Mesodermal cell (in vitro differentiated cells): ENCODE data around the gene DHX16. TPM values are rescaled to one million over a fixed set of nuclear protein-coding genes. Genes with fewer than 3 reads are reported as not detected.
A peak's percentile ranks its signal among the peaks of the same experiment; 100 is the strongest.
"Not testable (repeated sequence)": the region's sequence is repeated elsewhere in the genome, so short reads cannot be mapped to it uniquely, and the experiment has no call there.

ENCODE experiments used
- H3K27ac ChIP-seq: 2 replicates; pipeline ENCODE4 v1.7.0; 2013; ENCODE audit warnings: mild to moderate bottlenecking, low read depth, low read length, moderate library complexity; ENCODE audit not compliant: severe bottlenecking
- H3K36me3 ChIP-seq: 2 replicates; pipeline ENCODE4 v1.7.1; 2013; ENCODE audit warnings: mild to moderate bottlenecking, low read length, moderate library complexity; ENCODE audit not compliant: control insufficient read depth, insufficient read depth
- H3K4me1 ChIP-seq: one replicate; pipeline ENCODE4 v1.7.1; 2013; ENCODE audit warnings: mild to moderate bottlenecking, low read length; ENCODE audit not compliant: insufficient read depth, control insufficient read depth, poor library complexity, severe bottlenecking
- H3K4me3 ChIP-seq: 2 replicates; pipeline ENCODE4 v1.7.0; 2013; ENCODE audit warnings: low read length, control low read depth, mild to moderate bottlenecking; ENCODE audit not compliant: insufficient read depth, poor library complexity, severe bottlenecking; ENCODE audit errors: extremely low read depth
- H3K9me3 ChIP-seq: 2 replicates; pipeline ENCODE4 v1.7.1; 2013; ENCODE audit warnings: mild to moderate bottlenecking, low read length, moderate library complexity; ENCODE audit not compliant: control insufficient read depth
- whole genome bisulfite sequencing, 2 experiments: methylation state at CpG; one replicate each; pipeline ENCODE4 v1.1.5; 2013; ENCODE audit warnings: missing lambda C conversion rate in 2 of 2; ENCODE audit not compliant: insufficient coverage in 2 of 2; 5-methylcytosine and 5-hydroxymethylcytosine counted together
- polyA plus RNA-seq, 2 experiments: library from polyadenylated mRNA; stranded (reverse); fragments of 50-300 nt; gene quantifications; one replicate each; pipeline ENCODE4 v1.2.3, GENCODE V29; 2013

DHX16 gene
- polyA plus RNA-seq (2013, experiment 1 of 2): 29.0 TPM
- 29.7 TPM for polyA plus RNA-seq (2013, experiment 2 of 2)

DNA sequence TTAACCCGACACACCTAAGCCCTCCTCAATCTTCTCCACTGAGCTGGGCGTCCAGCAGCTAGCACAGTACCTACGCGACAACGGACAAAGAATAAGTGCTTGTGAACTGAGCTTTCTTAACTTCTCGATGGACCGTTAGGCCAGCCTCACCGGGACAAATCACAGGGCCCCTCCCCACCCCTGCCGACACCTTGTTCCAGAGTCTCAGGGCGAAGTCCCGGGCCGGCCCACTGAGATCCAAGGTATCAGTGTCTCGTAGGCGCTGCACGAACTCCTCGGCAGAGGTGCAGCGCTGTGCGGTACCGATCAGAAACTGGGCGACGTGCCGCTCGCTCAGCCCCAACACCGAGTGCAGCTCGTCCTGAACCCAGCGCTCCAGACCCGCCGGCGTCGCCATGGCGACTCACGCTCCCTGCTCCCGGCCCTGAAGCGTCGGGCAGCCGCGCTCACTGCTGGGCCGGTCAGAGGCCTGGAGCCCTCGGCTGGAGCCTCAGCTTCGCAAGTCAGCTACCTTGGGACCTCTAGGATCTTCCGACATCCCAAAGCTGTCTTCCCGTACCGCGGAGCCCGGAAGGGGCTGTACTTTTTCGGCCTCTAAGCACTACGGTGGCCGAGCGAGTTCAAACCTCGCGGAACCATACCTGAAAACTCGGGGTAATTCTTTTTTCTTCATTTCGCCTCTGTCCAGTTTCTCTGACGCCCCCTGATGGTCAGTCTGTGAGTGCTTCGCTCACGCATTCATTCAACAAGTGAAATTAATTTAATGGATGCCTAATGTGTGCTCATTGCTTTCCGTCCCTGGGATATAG lies at the start of gene DHX16:
Gene DHX16 (minus strand): TSS at position 562 of the 809 bp plus-strand sequence. CDS start 165 bp downstream, at position 397.
- WGBS, 2 experiments: 0% methylated on average over 51 to 52 of the region's 57 CpGs
- peak within 1 kb of the TSS; percentile 57 for H3K27ac ChIP-seq
- H3K4me3 ChIP-seq: peak within 1 kb of the TSS; percentile 93

DNA sequence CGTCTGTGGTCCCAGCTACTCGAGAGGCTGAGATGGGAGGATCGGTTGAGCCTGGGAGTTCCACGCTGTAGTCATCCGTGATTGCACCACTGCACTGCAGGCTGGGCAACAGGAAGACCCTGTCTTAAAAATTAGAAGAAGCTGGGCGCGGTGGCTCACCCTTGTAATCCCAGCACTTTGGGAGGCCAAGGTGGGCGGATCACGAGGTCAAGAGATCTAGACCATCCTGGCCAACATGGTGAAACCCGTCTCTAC lies 49.1 kb upstream of the DHX16 start:
- Histone ChIP-seq H3K4me3 (peak overlapping the region; percentile 93), H3K4me1 (peaks cover 34% of the 10 kb centered on the region), H3K27ac (peak overlapping the region; percentile 84), H3K36me3 (peaks cover 49% of the 10 kb centered on the region)
- H3K9me3 ChIP-seq: not testable (repeated sequence)
- 0% methylated on average over 7 to 10 of the region's 10 CpGs for WGBS, 2 experiments

More for the DNA sequence above, at the start of gene DHX16:
- Histone ChIP-seq H3K4me1 (peaks cover 9% of the 10 kb centered on the region), H3K36me3 (peaks cover 47% of the 10 kb centered on the region), H3K9me3 (no peaks in the 10 kb centered on the region)

DNA sequence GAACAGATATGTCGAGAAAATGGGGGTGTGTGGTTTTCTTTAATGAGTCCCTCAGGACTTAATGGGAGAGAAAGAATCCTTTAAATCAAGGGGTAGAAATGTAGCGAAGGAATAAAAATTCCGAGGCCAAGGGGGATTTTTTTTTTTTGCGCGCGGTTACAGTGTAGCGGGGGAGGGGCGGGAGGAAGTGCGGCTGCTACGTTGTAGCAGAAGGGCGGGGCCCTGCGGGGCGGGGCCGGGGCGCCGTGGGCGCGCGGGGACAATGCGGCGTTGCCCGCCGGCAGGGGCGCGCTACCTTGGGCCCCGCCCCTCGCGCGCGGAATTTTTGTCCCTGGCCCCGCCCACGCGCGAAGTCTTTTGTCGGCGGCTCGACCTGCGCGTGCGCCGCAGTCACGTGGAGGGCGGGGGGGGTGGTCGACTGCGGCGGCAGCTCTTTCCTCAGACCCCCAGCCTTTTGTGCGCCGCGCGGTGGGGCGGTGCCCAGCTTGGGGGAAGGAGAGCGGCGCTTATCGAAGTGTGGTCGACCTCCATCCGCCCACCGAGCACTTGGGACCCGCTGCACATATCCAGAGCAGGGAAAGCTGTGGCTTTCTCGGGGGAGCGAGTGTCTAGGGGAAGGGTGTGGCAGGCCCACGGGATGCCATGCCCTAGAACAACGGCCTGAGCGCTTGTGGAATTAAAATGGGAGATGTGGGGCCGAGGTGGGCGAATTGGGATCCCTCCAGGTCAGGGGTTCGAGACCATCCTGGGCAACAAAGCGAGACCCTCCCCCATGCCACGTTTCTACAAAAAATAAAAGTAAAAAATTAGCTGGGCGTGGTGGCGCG lies 48.6 kb upstream of the DHX16 start:
- Histone ChIP-seq H3K4me3 (peak overlapping the region; percentile 93), H3K9me3 (no peaks in the 10 kb centered on the region), H3K4me1 (peaks cover 34% of the 10 kb centered on the region), H3K36me3 (peaks cover 47% of the 10 kb centered on the region), H3K27ac (peak overlapping the region; percentile 97)
- WGBS, 2 experiments: 0 to 1% methylated on average over 30 to 43 of the region's 71 CpGs

DNA sequence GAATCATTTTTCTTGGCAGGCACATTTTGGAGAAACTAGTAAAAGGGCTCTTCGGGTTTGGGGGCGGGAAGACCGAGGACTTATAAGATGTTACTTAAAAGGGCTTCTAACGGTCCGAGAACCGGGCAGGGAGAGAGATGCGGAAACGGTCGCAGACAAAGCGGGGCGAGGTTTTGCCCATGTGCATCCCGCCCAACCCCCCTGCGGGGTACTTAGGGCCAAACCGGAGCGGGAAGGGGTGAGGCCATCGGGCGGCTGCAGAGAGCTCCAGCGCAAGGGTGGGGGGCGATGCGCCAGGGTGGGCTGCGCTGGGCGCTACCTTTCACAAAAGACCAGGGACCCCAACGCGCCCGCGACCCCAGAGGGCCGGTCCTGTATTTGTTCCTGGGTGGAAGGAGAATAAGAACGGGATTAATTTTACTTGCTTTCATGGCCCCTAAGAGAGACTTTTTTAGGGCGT lies 48.0 kb upstream of the DHX16 start:
- Histone ChIP-seq H3K36me3 (peaks cover 49% of the 10 kb centered on the region), H3K9me3 (no peaks in the 10 kb centered on the region), H3K4me3 (peak overlapping the region; percentile 93), H3K27ac (peak overlapping the region; percentile 97), H3K4me1 (peaks cover 38% of the 10 kb centered on the region)
- WGBS, 2 experiments: 0% methylated on average over 21 to 27 of the region's 29 CpGs

DNA sequence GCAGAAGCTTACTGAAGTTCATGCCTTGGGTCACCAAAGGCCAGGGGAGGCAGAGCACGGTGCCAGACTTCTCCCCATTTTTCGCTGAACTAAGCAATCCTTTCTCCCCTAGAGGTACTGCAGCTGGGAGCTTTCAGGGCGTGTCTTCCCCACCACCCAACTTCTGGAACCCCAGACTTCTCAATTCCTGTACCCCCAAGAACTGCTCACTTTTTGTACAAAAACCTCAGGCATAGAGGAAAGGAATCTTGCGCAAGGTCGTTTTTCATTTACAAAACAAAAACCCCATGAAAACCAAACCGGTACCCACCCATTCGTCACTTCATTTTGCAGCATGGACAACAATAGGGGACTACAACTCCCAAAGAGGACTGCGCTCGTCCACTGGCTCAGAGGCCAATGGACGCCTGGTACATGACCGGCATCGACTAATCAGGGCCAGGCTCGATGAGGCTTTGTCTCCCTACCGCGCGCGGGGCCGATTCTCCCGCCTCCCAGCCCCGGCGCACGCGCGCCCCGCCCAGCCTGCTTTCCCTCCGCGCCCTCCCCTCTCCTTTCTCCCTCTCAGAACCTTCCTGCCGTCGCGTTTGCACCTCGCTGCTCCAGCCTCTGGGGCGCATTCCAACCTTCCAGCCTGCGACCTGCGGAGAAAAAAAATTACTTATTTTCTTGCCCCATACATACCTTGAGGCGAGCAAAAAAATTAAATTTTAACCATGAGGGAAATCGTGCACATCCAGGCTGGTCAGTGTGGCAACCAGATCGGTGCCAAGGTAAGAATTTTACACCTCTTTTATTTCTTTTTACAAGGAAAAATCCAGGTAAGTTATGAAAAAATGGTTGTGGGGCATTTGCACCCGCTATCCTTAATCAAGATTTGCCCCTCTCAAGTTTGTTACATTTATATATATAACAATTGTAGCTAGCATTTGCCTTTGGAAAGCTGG lies 47.3 kb upstream of the DHX16 start, which contains the start of gene TUBB:
Gene TUBB (plus strand): TSS at position 562 of the 947 bp plus-strand sequence. CDS start 155 bp downstream, at position 717.
- Histone ChIP-seq H3K9me3 (no peaks in the 10 kb centered on the region), H3K36me3 (peaks cover 51% of the 10 kb centered on the region)
- 0% methylated on average over 27 to 31 of the region's 38 CpGs for whole genome bisulfite sequencing, 2 experiments

DNA sequence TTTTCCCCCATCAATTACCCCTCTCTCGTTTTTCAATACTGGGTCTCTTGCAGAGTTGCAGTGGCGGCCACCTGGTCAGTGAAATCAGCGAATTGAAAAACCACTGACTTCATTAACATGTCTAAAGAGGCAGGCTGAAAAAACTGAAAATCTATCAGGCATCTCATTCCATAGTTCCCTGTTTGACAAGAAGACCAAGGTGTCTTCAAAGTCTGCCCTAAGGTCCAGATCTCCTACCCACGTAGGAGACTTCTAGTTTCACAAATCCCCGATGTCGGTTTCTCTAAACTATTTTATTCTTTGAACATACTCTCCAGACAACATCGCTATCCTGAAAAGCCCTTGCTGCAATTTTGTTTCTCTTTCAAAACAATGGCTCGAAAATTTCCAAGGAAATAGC lies 46.5 kb upstream of the DHX16 start:
- 6 to 8% methylated on average over 7 to 8 of the region's 8 CpGs for WGBS, 2 experiments
- peak overlapping the region; percentile 93 for H3K4me3 ChIP-seq
- peaks cover 51% of the 10 kb centered on the region for H3K36me3 ChIP-seq
- H3K4me1 ChIP-seq: peaks cover 27% of the 10 kb centered on the region
- H3K9me3 ChIP-seq: no peaks in the 10 kb centered on the region
- H3K27ac ChIP-seq: peak overlapping the region; percentile 97

More for the DNA sequence above, 47.3 kb upstream of the DHX16 start, which contains the start of gene TUBB:
- H3K4me1 ChIP-seq: peaks cover 31% of the 10 kb centered on the region
- H3K4me3 ChIP-seq: peak within 1 kb of the TSS; percentile 93
- H3K27ac ChIP-seq: peak within 1 kb of the TSS; percentile 97

DNA sequence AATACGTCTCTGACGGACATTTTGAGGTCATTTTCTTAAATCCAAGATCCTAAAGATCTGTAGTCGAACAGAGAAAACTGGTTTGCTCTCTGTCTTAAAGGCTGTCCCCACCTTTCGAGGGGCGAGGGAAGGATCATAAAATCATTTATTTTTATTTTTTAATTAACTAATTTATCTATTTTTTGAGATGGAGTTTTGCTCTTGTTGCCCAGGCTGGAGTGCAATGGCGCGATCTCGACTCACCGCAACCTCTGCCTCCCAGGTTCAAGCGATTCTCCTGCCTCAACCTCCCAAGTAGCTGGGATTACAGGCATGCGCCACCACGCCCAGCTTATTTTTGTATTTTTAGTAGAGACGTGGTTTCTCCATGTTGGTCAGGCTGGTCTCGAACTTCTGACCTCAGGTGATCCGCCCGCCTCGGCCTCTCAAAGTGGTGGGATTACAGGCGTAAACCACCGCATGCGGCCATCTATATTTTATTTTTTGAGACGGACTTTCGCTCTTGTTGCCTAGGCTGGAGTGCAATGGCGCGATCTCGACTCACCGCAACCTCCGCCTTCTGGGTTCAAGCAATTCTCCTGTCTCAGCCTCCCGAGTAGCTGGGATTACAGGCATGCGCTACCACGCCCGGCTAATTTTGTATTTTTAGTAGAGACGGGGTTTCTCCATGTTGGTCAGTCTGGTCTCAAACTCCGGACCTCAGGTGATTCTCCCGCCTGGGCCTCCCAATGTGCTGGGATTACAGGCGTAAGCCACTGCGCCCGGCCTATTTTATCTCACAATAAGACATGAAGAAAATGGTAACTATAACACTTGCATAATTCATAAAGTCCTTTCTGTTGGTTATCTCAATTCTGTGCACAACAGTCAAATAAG lies 45.3 kb upstream of the DHX16 start:
- peak overlapping the region; percentile 89 for H3K27ac ChIP-seq
- peaks cover 51% of the 10 kb centered on the region for H3K36me3 ChIP-seq
- peaks cover 16% of the 10 kb centered on the region for H3K4me1 ChIP-seq
- peak overlapping the region; percentile 38 for H3K4me3 ChIP-seq
- 84 to 89% methylated on average over 24 of the region's 37 CpGs for WGBS, 2 experiments
- H3K9me3 ChIP-seq: not testable (repeated sequence)

DNA sequence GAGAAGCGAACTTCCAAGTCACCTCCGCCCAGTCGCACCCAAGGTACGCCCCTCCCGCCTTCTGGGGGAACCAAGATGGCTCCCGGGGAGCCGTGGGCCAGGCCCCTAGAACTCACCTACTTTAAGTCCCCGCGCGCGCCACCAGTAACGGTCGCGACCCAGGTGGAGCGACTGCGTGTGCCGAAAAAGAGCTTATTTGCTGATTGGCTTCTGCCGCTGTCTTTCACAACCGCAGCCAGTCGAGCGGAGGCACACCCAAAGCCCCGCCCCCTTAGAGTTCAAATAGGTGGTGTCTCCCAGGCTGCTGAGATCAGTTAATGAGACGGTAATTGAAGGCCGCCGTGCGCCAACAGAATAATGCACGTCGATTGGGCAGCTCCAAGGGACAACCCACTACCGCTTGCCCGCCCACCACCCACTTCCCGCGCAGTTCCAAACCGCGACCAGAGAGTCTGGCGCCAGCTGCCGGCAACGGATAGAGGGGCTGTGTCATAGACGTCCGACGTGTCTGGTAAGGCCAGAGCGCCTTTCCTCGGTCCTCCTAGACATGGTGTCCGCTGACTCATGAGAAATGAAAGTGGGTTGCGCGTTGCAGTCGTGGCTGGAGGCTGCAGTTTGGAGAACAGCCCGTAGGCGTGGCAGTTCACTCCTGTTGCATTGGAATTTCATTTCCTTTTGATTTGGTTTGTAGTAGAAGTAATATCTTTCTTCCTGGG lies 44.5 kb upstream of the DHX16 start, which contains the start of gene MDC1:
Gene MDC1 (minus strand): TSS at position 153 of the 716 bp plus-strand sequence. CDS start 2,106 bp downstream, outside the sequence.
- WGBS, 2 experiments: 0% methylated on average over 44 of the region's 48 CpGs
- Histone ChIP-seq H3K4me3 (peak within 1 kb of the TSS; percentile 80), H3K36me3 (peaks cover 51% of the 10 kb centered on the region), H3K9me3 (no peaks in the 10 kb centered on the region), H3K4me1 (peaks cover 12% of the 10 kb centered on the region), H3K27ac (peak within 1 kb of the TSS; percentile 89)

DNA sequence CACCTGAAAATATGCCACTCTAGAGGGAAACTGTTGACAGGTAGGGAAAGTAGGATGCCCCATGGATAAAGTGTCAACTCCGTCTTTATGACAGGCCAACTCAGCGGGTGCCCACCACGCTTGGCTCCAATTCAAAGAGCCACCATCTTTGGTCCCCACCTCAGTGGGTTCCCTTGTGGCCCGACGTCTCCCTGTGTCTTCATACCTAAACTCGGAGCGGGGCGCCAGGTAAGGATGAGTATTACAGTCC lies 44.0 kb upstream of the DHX16 start:
- Histone ChIP-seq H3K27ac (peak overlapping the region; percentile 87), H3K4me3 (peak overlapping the region; percentile 80), H3K4me1 (peaks cover 12% of the 10 kb centered on the region), H3K9me3 (no peaks in the 10 kb centered on the region), H3K36me3 (peaks cover 51% of the 10 kb centered on the region)
- 1 to 3% methylated on average over 8 of the region's 8 CpGs for WGBS, 2 experiments
